GM23338 (cell line): ENCODE data around the gene NCAPD2. TPM values are rescaled to one million over a fixed set of nuclear protein-coding genes. Genes with fewer than 3 reads are reported as not detected.
A peak's percentile ranks its signal among the peaks of the same experiment; 100 is the strongest.

Source experiments
- ATAC-seq: fragments of 200-7000 bp; cut with Tn5 transposase; 3 replicates; pipeline ENCODE4 v1.9.1; 2020
- DNase-seq: peaks from one replicate; pipeline ENCODE4 v3.0.0-alpha.2; 2015; ENCODE audit warnings: low spot score
- H2AFZ ChIP-seq: fragments of 200-600 bp; sonication (generic); 2 replicates; pipeline ENCODE4 v1.8.0; 2016; ENCODE audit warnings: antibody characterized with exemption, mild to moderate bottlenecking, moderate library complexity
- H3F3A ChIP-seq: fragments of 200-600 bp; sonication (generic); replicated peaks from 2 replicates; pipeline ENCODE4 v1.8.0; 2017; ENCODE audit warnings: antibody characterized with exemption, mixed run types, low read depth
- H3K27ac ChIP-seq: fragments of 200-600 bp; sonication (generic); 2 replicates; pipeline ENCODE4 v1.6.1; 2016; ENCODE audit warnings: low read depth
- H3K27me3 ChIP-seq: fragments of 200-600 bp; sonication (generic); 2 replicates; pipeline ENCODE4 v1.8.0; 2016; ENCODE audit warnings: mild to moderate bottlenecking, mixed run types, moderate library complexity; ENCODE audit not compliant: insufficient read depth
- H3K36me3 ChIP-seq: fragments of 200-600 bp; sonication (generic); 2 replicates; pipeline ENCODE4 v1.8.0; 2016; ENCODE audit warnings: mild to moderate bottlenecking; ENCODE audit not compliant: insufficient read depth
- H3K4me1 ChIP-seq: fragments of 200-600 bp; sonication (generic); 2 replicates; pipeline ENCODE4 v1.8.0; 2016; ENCODE audit warnings: mild to moderate bottlenecking, moderate library complexity; ENCODE audit not compliant: insufficient read depth
- H3K4me2 ChIP-seq: fragments of 200-600 bp; sonication (generic); 2 replicates; pipeline ENCODE4 v1.7.1; 2017; ENCODE audit warnings: mixed run types
- H3K4me3 ChIP-seq: fragments of 200-600 bp; sonication (generic); 2 replicates; pipeline ENCODE4 v1.6.1; 2016; ENCODE audit warnings: mixed run types
- H3K79me2 ChIP-seq: fragments of 200-600 bp; sonication (generic); replicated peaks from 2 replicates; pipeline ENCODE4 v1.8.0; 2017; ENCODE audit warnings: mild to moderate bottlenecking; ENCODE audit not compliant: insufficient read depth
- H3K9me2 ChIP-seq: fragments of 200-600 bp; sonication (generic); 2 replicates; pipeline ENCODE4 v1.8.0; 2017; ENCODE audit not compliant: insufficient read depth
- H4K20me1 ChIP-seq: fragments of 200-600 bp; sonication (generic); replicated peaks from 2 replicates; pipeline ENCODE4 v1.8.0; 2017; ENCODE audit warnings: mild to moderate bottlenecking; ENCODE audit not compliant: insufficient read depth
- H3K27ac Mint-ChIP-seq: 2 replicates; pipeline ENCODE4 v1.8.0; 2020; ENCODE audit warnings: inconsistent platforms, mild to moderate bottlenecking, moderate library complexity, mixed read lengths
- H3K27me3 Mint-ChIP-seq: 3 replicates; pipeline ENCODE4 v1.8.0; 2022; ENCODE audit warnings: low read depth, mild to moderate bottlenecking, moderate library complexity, mixed read lengths, inconsistent platforms; ENCODE audit not compliant: insufficient read depth, poor library complexity
- H3K36me3 Mint-ChIP-seq: 3 replicates; pipeline ENCODE4 v1.8.0; 2021; ENCODE audit warnings: low read depth, mild to moderate bottlenecking, inconsistent platforms, moderate library complexity, mixed read lengths
- H3K4me1 Mint-ChIP-seq: 3 replicates; pipeline ENCODE4 v1.8.0; 2020; ENCODE audit warnings: mild to moderate bottlenecking, inconsistent platforms, mixed read lengths
- H3K4me3 Mint-ChIP-seq: 3 replicates; pipeline ENCODE4 v1.8.0; 2021; ENCODE audit warnings: moderate library complexity, mild to moderate bottlenecking, inconsistent platforms, mixed read lengths
- H3K9me3 Mint-ChIP-seq: 3 replicates; pipeline ENCODE4 v1.8.0; 2020; ENCODE audit warnings: moderate library complexity, mild to moderate bottlenecking, inconsistent platforms, mixed read lengths
- CREB1 ChIP-seq: fragments of 250-450 bp; sonication (Bioruptor Pico); IDR thresholded peaks from 2 replicates; pipeline ENCODE4 v1.5.0; 2020; ENCODE audit warnings: low read depth, mild to moderate bottlenecking, moderate library complexity
- EZH2 ChIP-seq: fragments of 200-600 bp; sonication (generic); IDR thresholded peaks from one replicate; pipeline ENCODE4 v1.8.0; 2017; ENCODE audit warnings: antibody characterized with exemption, mild to moderate bottlenecking, low read depth; ENCODE audit not compliant: unreplicated experiment
- EZH2phosphoT487 ChIP-seq: fragments of 200-600 bp; sonication (generic); IDR thresholded peaks from one replicate; pipeline ENCODE4 v1.8.1; 2018; ENCODE audit warnings: antibody characterized with exemption; ENCODE audit not compliant: unreplicated experiment
- JUNB ChIP-seq: IDR thresholded peaks from one replicate; pipeline ENCODE4 v1.6.1; 2016; ENCODE audit warnings: antibody characterized with exemption; ENCODE audit not compliant: unreplicated experiment
- NANOG ChIP-seq: IDR thresholded peaks from 2 replicates; pipeline ENCODE4 v1.6.1; 2016; ENCODE audit warnings: antibody characterized with exemption, borderline replicate concordance
- POLR2AphosphoS5 ChIP-seq: IDR thresholded peaks from 2 replicates; pipeline ENCODE4 v1.6.1; 2016; ENCODE audit warnings: antibody characterized with exemption, low read depth
- ZNF114 ChIP-seq: fragments of 250-450 bp; sonication (Bioruptor Pico); IDR thresholded peaks from 2 replicates; pipeline ENCODE4 v1.5.0; 2020; ENCODE audit warnings: mild to moderate bottlenecking, moderate library complexity
- ZNF331 ChIP-seq: fragments of 250-450 bp; sonication (Bioruptor Pico); IDR thresholded peaks from 2 replicates; pipeline ENCODE4 v1.5.0; 2020; ENCODE audit warnings: low read depth, mild to moderate bottlenecking, moderate library complexity
- polyA plus RNA-seq: library from polyadenylated mRNA; unstranded; fragments of >200 nt; fragmentation: Nextera tagmentation; extraction: Ambion mirVana; gene quantifications from 2 replicates; pipeline ENCODE4 v1.2.1, GENCODE V29; 2016
- total RNA-seq: library from RNA; depleted of rRNA; stranded (reverse); fragments of >200 nt; shearing (Covaris generic); gene quantifications from 2 replicates; pipeline ENCODE4 v1.2.3, GENCODE V29; 2014
- TF ChIP-seq, protein P1 (sequence below), 2 experiments: fragments of 200-600 bp in 1 of 2; sonication (generic) in 1 of 2; conservative IDR thresholded peaks; 2 replicates each; pipeline versions ENCODE4 v1.5.1 to v1.6.1; 2016 to 2017; ENCODE audit warnings: antibody characterized with exemption in 2 of 2, low read depth in 2 of 2, mild to moderate bottlenecking in 2 of 2, moderate library complexity in 1 of 2
- TF ChIP-seq, protein P2 (sequence below): IDR thresholded peaks from one replicate; pipeline ENCODE4 v1.6.1; 2018; ENCODE audit warnings: antibody characterized with exemption; ENCODE audit not compliant: unreplicated experiment
- TF ChIP-seq, protein P3 (sequence below): IDR thresholded peaks from 2 replicates; pipeline ENCODE4 v1.6.1; 2016; ENCODE audit warnings: antibody characterized with exemption
- TF ChIP-seq, protein P4 (sequence below): fragments of 250-450 bp; sonication (Bioruptor Pico); IDR thresholded peaks from 2 replicates; pipeline ENCODE4 v1.5.0; 2020; ENCODE audit warnings: mild to moderate bottlenecking, moderate library complexity

The NCAPD2 gene
- total and polyA plus RNA-seq, 2 experiments from 2014 or later = 34.2 to 217 TPM

DNA sequence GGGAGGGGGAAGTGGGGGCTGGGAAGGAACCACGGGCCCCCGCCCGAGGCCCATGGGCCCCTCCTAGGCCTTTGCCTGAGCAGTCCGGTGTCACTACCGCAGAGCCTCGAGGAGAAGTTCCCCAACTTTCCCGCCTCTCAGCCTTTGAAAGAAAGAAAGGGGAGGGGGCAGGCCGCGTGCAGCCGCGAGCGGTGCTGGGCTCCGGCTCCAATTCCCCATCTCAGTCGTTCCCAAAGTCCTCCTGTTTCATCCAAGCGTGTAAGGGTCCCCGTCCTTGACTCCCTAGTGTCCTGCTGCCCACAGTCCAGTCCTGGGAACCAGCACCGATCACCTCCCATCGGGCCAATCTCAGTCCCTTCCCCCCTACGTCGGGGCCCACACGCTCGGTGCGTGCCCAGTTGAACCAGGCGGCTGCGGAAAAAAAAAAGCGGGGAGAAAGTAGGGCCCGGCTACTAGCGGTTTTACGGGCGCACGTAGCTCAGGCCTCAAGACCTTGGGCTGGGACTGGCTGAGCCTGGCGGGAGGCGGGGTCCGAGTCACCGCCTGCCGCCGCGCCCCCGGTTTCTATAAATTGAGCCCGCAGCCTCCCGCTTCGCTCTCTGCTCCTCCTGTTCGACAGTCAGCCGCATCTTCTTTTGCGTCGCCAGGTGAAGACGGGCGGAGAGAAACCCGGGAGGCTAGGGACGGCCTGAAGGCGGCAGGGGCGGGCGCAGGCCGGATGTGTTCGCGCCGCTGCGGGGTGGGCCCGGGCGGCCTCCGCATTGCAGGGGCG lies 40.2 kb downstream of the NCAPD2 start, which contains the start of gene GAPDH (continued):
- TF ChIP-seq EZH2phosphoT487 = no peak
- 0 out of 2 replicates have a peak, but pooled peaks have one; percentile 49 for TF ChIP-seq ZNF114
- TF ChIP-seq, protein P1, sequence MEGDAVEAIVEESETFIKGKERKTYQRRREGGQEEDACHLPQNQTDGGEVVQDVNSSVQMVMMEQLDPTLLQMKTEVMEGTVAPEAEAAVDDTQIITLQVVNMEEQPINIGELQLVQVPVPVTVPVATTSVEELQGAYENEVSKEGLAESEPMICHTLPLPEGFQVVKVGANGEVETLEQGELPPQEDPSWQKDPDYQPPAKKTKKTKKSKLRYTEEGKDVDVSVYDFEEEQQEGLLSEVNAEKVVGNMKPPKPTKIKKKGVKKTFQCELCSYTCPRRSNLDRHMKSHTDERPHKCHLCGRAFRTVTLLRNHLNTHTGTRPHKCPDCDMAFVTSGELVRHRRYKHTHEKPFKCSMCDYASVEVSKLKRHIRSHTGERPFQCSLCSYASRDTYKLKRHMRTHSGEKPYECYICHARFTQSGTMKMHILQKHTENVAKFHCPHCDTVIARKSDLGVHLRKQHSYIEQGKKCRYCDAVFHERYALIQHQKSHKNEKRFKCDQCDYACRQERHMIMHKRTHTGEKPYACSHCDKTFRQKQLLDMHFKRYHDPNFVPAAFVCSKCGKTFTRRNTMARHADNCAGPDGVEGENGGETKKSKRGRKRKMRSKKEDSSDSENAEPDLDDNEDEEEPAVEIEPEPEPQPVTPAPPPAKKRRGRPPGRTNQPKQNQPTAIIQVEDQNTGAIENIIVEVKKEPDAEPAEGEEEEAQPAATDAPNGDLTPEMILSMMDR (conservative IDR thresholded peaks at IDR 0.05; ENCODE audit: low read depth in 2 of 2) = no peak
- TF ChIP-seq, protein P2, sequence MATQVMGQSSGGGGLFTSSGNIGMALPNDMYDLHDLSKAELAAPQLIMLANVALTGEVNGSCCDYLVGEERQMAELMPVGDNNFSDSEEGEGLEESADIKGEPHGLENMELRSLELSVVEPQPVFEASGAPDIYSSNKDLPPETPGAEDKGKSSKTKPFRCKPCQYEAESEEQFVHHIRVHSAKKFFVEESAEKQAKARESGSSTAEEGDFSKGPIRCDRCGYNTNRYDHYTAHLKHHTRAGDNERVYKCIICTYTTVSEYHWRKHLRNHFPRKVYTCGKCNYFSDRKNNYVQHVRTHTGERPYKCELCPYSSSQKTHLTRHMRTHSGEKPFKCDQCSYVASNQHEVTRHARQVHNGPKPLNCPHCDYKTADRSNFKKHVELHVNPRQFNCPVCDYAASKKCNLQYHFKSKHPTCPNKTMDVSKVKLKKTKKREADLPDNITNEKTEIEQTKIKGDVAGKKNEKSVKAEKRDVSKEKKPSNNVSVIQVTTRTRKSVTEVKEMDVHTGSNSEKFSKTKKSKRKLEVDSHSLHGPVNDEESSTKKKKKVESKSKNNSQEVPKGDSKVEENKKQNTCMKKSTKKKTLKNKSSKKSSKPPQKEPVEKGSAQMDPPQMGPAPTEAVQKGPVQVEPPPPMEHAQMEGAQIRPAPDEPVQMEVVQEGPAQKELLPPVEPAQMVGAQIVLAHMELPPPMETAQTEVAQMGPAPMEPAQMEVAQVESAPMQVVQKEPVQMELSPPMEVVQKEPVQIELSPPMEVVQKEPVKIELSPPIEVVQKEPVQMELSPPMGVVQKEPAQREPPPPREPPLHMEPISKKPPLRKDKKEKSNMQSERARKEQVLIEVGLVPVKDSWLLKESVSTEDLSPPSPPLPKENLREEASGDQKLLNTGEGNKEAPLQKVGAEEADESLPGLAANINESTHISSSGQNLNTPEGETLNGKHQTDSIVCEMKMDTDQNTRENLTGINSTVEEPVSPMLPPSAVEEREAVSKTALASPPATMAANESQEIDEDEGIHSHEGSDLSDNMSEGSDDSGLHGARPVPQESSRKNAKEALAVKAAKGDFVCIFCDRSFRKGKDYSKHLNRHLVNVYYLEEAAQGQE = peak; percentile 17
- TF ChIP-seq, protein P3, sequence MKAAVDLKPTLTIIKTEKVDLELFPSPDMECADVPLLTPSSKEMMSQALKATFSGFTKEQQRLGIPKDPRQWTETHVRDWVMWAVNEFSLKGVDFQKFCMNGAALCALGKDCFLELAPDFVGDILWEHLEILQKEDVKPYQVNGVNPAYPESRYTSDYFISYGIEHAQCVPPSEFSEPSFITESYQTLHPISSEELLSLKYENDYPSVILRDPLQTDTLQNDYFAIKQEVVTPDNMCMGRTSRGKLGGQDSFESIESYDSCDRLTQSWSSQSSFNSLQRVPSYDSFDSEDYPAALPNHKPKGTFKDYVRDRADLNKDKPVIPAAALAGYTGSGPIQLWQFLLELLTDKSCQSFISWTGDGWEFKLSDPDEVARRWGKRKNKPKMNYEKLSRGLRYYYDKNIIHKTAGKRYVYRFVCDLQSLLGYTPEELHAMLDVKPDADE = 0 out of 2 replicates have a peak, but pooled peaks have one; percentile 22
- peak; percentile 100 for TF ChIP-seq POLR2AphosphoS5
- no peak for TF ChIP-seq NANOG
- TF ChIP-seq CREB1 (CRISPR knock-in tag) = peak; percentile 37; the same call in 1 of the 2 replicates
- TF ChIP-seq EZH2 = no peak
- no peak for TF ChIP-seq ZNF331 (CRISPR knock-in tag)

DNA sequence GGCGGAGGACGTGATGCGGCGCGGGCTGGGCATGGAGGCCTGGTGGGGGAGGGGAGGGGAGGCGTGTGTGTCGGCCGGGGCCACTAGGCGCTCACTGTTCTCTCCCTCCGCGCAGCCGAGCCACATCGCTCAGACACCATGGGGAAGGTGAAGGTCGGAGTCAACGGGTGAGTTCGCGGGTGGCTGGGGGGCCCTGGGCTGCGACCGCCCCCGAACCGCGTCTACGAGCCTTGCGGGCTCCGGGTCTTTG lies 40.7 kb downstream of the NCAPD2 start:
- Histone ChIP-seq H3K4me3 (peak overlapping the region; percentile 96), H3K36me3 (peaks cover 45% of the 10 kb centered on the region), H3F3A (peaks cover 78% of the 10 kb centered on the region), H3K9me2 (no peaks in the 10 kb centered on the region), H3K27ac (peak overlapping the region; percentile 98), H3K4me2 (peak overlapping the region; percentile 96), H3K27me3 (no peaks in the 10 kb centered on the region), H3K79me2 (peaks cover 35% of the 10 kb centered on the region), H4K20me1 (peaks cover 18% of the 10 kb centered on the region), H2AFZ (no peak overlapping the region), H3K4me1 (peaks cover 34% of the 10 kb centered on the region)
- Mint-ChIP-seq H3K9me3 (peaks cover 20% of the 10 kb centered on the region; the same call in 2 of the 3 replicates), H3K4me3 (peak overlapping the region; percentile 93), H3K27me3 (peaks cover 65% of the 10 kb centered on the region), H3K27ac (peak overlapping the region; percentile 100), H3K36me3 (peaks cover 84% of the 10 kb centered on the region), H3K4me1 (peaks cover 40% of the 10 kb centered on the region)
- DNase-seq = no peak
- ATAC-seq = peak; percentile 2; the same call in 2 of the 3 replicates
- TF ChIP-seq ZNF114 = no peak
- no peak for TF ChIP-seq EZH2
- no peak for TF ChIP-seq EZH2phosphoT487
- TF ChIP-seq JUNB = no peak
- TF ChIP-seq, protein P4, sequence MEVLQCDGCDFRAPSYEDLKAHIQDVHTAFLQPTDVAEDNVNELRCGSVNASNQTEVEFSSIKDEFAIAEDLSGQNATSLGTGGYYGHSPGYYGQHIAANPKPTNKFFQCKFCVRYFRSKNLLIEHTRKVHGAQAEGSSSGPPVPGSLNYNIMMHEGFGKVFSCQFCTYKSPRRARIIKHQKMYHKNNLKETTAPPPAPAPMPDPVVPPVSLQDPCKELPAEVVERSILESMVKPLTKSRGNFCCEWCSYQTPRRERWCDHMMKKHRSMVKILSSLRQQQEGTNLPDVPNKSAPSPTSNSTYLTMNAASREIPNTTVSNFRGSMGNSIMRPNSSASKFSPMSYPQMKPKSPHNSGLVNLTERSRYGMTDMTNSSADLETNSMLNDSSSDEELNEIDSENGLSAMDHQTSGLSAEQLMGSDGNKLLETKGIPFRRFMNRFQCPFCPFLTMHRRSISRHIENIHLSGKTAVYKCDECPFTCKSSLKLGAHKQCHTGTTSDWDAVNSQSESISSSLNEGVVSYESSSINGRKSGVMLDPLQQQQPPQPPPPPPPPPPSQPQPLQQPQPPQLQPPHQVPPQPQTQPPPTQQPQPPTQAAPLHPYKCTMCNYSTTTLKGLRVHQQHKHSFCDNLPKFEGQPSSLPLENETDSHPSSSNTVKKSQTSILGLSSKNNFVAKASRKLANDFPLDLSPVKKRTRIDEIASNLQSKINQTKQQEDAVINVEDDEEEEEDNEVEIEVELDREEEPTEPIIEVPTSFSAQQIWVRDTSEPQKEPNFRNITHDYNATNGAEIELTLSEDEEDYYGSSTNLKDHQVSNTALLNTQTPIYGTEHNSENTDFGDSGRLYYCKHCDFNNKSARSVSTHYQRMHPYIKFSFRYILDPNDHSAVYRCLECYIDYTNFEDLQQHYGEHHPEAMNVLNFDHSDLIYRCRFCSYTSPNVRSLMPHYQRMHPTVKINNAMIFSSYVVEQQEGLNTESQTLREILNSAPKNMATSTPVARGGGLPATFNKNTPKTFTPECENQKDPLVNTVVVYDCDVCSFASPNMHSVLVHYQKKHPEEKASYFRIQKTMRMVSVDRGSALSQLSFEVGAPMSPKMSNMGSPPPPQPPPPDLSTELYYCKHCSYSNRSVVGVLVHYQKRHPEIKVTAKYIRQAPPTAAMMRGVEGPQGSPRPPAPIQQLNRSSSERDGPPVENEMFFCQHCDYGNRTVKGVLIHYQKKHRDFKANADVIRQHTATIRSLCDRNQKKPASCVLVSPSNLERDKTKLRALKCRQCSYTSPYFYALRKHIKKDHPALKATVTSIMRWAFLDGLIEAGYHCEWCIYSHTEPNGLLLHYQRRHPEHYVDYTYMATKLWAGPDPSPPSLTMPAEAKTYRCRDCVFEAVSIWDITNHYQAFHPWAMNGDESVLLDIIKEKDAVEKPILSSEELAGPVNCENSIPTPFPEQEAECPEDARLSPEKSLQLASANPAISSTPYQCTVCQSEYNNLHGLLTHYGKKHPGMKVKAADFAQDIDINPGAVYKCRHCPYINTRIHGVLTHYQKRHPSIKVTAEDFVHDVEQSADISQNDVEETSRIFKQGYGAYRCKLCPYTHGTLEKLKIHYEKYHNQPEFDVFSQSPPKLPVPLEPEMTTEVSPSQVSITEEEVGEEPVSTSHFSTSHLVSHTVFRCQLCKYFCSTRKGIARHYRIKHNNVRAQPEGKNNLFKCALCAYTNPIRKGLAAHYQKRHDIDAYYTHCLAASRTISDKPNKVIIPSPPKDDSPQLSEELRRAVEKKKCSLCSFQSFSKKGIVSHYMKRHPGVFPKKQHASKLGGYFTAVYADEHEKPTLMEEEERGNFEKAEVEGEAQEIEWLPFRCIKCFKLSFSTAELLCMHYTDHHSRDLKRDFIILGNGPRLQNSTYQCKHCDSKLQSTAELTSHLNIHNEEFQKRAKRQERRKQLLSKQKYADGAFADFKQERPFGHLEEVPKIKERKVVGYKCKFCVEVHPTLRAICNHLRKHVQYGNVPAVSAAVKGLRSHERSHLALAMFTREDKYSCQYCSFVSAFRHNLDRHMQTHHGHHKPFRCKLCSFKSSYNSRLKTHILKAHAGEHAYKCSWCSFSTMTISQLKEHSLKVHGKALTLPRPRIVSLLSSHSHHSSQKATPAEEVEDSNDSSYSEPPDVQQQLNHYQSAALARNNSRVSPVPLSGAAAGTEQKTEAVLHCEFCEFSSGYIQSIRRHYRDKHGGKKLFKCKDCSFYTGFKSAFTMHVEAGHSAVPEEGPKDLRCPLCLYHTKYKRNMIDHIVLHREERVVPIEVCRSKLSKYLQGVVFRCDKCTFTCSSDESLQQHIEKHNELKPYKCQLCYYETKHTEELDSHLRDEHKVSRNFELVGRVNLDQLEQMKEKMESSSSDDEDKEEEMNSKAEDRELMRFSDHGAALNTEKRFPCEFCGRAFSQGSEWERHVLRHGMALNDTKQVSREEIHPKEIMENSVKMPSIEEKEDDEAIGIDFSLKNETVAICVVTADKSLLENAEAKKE (CRISPR knock-in tag) = no peak
